CD4-positive, alpha-beta T cell treated with Interleukin-6 for 4 hours (primary cell): ENCODE measurements around the gene BLM.
"Not testable (repeated sequence)": the region's sequence is repeated elsewhere in the genome, so short reads cannot be mapped to it uniquely, and the experiment has no call there.

ENCODE experiments used
- DNase-seq: peaks from one replicate; pipeline ENCODE4 v3.0.0-alpha.2; 2020; ENCODE audit warnings: mixed read lengths

Gene BLM

GRCh38 chr15:90716976-90717821 lies at the start of gene BLM:
Gene BLM, plus strand, starts transcription at chr15:90717346. Its CDS starts 30,047 bp downstream, at chr15:90747393.
- DNase-seq: peak; percentile 96

DNA sequence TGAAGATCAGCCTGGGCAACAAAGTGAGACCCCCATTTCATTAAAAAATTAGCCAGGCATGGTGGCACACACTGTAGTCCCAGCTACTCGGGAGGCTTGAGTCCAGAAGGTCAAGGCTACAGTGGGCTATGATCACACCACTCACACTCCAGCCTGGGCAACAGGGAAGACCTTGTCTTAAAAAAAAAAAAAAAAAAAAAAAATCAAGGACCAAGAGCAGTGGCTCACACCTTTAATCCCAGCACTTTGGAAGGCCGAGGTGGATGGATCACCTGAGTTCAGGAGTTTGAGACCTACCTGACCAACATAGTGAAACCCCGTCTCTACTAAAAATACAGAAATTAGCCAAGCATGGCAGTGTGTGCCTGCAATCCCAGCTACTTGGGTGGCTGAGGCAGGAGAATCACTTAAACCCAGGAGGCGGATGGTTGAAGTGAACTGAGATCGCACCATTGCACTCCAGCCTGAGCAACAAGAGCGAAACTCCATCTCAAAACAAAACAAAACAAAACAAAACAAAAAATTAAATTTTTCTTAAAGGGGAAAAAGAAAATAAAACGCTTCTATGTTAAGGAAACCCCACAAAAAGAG lies 49.3 kb upstream of the BLM start:
- not testable (repeated sequence) for DNase-seq

DNA sequence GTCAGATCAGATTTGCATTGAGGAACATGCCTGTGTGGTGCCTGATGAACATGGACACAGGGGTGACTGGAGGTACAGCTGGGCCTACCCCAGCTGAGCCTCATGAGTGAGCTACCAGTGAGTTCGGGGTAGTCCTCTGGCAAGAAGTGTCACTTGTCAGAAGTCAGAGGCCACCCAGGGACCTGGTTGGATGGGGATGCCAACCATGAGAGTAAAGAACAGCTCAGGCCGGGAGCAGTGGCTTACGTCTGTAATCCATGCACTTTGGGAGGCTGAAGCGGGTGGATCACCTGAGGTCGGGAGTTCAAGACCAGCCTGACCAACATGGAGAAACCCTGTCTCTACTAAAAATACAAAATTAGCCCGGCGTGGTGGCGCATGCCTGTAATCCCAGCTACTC lies 46.5 kb upstream of the BLM start:
- not testable (repeated sequence) for DNase-seq

DNA sequence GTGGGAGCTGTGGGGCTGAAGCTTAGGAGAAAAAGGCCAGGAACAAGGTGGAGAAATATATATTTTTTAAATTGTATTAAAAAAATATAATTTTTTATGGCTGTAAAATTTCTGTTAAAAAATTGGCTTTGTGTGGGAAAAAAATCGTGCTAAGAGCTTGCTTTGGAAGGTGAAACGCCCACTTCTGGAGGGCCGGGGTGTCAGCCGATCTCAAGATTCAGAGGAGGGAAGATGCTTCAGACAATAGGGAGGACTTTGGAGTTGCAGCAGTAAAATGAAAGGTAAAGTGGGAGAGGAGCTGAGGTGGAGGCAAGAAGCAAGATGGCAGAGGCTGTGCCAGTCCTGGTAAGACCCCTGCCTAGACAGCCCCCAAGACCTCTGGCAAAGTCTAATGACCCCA lies 45.9 kb upstream of the BLM start:
- no peak for DNase-seq

GRCh38 chr15:90673357-90673756 lies 43.8 kb upstream of the BLM start:
- DNase-seq: not testable (repeated sequence)

- DNase-seq: no peak
These were observed 42.7 kb upstream of the BLM start for GRCh38 chr15:90674476-90674875.

GRCh38 chr15:90675464-90675863 lies 41.7 kb upstream of the BLM start:
- DNase-seq: no peak

GRCh38 chr15:90677807-90678790 lies 39.0 kb upstream of the BLM start:
- DNase-seq: peak; percentile 43

DNA sequence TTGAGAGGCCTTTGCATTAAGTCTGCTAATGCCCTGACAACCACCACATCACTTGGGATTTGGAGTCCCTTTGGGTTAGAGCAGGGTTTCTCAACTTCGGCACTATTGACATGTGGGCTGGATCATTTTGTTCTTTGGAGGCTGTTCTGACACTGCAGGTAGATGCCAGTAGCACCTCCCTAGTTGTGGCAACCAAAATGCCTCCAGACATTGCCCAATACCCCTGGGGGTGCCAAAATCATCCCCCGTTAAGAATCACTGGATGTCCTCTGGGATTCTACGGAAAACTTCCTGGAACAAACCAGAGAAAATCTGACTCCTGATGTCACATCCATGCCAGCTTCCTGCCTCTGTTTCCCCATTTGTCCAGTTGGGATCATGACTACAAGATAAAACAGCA lies 37.2 kb upstream of the BLM start:
- DNase-seq: no peak

GRCh38 chr15:90680371-90680935 lies 36.7 kb upstream of the BLM start:
- no peak for DNase-seq

- DNase-seq: no peak
These were observed 36.1 kb upstream of the BLM start for GRCh38 chr15:90681056-90681455.

DNA sequence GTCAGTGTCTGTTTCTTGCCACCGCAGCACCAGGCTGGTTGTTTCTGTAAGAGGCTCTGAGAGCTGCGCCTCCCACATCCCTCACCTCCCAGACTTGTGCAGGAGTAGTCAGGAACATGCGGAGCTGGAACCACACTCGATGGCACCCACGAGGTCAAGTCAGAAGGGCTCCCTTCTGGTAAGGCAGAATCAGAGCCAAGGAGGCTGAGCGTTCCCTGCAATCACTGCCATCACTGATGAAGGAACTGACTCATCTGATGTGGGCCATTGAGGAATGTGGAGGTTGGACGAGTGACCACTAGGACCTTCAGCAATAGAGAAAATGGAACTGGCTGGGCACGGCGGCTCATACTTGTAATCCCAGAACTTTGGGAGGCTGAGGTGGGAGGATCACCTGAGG lies 35.7 kb upstream of the BLM start:
- DNase-seq: no peak

DNA sequence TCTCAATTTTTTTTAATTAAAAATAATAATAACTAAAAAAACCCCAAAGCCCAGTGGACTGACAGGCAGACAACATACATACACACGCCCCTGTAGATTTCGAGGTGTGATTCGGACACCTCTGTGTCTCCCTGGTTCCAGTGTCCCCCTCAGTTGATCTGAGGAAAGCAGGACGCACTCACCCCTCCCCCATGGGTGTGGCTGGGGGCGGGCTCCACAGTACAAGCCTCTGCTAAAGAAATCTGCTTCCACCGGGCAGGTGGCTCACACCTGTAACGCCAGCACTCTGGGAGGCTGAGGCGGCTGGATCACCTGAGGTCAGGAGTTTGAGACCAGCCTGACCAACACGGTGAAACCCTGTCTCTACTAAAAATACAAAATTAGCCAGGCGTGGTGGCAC lies 33.8 kb upstream of the BLM start:
- no peak for DNase-seq

DNA sequence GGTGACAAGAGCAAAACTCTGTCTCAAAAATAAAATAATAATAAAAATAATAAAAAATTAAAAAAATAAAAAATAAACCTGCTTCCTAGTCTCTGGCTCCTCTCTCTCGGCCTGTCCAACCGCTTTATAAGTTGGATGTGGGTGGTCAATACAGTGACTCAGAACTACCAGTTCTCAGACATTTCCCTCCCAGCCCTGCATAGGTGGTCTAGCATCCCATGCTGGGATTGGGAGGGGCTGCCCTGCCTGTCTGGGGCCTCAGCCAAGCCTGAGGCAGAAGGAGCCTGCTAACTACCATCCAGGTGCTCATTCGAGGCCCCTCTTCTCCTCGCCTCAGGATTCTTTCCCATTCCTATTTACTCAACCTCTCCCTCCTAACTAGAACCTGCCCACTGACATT lies 33.3 kb upstream of the BLM start:
- DNase-seq: no peak

- no peak for DNase-seq
These were observed 32.9 kb upstream of the BLM start for GRCh38 chr15:90684281-90684680.

DNA sequence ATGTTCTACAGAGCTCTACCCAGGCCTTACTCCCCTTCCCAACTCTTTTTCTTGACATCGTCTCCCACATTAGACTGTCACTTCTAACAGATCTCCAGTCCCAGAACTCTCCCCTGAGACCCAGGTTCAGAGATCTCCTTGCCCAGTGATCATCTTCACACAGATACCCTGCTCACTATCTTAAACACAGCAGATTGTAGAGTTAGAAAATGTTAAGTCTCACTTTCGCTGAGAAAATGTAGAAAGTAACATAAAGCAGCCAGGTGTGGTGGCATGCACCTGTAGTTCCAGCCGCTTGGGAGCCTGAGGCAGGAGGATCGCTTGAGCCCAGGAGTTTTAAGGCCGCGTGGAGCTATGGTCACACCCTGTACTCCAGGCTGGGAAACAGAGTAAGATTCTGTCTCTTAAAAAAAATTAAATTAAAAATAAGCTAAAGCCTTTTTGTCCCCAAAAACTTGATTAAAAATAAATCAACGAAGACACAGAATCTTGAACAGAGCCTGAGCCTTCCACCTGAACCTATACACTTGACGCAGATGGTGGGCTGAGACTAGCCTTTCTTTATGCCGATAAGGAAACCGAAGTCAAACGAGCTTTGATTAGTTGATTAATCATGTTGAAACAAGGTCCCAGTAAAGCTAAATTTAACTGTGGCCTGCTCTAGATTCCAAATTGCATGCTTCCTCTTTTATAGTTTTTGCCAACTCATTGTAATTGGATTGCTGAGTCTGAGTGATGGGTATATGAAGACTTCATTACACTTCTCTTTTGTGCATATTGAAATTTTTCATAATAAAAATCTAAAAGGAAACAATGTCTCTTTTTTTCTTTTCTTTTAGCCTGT lies 31.3 kb upstream of the BLM start:
- no peak for DNase-seq

DNA sequence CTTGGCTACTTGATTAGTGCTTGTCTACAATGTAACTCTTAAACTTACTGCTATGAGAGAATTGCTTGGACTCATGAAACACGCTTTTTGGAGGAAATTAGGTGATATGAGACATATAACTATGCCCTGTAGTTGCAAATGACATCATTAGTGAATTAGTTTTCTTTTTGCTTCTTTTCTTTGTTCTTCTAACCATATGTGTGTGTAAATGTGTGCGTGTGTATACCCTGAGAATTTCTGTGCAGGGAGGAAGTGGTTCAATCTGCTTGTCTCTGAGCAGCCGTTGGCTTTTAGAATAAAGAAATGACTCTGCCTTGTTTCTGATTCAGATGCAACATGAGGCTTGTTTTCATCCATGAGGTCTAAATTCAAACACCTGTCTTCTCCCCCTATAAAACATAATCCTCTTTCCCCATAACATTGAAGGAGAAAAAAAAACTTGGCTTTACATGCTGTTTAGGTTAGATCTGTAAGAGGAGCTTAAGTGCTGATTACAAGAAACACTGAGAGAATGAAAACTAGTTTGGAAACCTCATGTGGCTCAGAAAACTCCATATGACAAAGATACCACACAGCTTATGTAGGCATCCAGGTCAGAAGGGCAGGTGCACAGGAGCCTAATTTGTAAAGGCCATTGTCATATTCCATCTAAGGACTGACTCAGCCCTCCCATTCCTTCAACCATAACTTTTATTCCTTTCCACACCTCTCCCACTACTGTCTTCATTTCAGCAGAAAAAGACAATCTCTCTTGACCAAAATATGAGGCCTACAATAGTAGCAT lies 30.5 kb upstream of the BLM start:
- DNase-seq: peak; percentile 46

DNA sequence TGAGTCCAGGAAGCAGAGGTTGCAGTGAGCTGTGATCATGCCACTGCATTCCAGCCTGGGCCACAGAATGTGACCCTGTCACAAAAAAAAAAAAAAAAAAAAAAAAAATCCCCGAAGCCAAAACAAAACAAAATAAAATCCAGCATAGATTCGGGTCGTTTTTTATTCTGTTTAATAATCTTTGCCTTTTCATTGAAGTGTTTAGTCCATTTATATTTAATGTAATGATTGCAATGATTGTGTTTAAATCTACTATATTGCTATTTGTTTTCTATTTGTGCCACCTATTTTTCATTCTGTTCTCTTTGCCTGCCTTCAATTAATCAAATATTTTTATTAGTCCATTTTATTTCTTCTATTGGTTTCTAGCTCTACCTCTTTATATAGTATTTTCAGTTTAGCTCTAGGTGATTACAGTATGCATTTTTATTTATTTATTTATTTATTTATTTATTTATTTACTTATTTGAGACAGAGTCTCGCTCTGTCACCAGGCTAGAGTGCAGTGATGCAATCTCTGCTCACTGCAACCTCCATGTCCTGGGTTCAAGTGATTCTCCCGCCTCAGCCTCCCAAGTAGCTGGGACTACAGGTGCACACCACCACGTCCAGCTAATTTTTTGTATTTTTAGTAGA lies 27.7 kb upstream of the BLM start:
- DNase-seq: not testable (repeated sequence)

DNA sequence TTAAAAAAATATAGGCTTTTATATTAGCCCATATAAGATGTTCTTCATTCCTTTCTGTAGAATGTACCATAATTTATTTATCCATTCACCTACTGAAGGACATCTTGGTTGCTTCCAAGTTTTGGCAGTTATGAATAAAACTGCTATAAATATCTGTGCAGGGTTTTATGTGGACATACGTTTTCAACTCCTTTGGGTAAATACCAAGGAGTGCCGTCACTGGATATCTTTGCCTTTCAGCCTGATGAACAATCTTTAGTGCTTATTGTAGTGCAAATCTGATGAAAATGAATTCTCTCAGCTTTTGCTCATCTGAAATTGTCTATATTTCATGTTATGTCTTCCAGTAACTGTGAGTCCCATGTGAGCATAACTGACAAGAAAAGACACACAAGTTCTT lies 26.6 kb upstream of the BLM start:
- DNase-seq: no peak

DNA sequence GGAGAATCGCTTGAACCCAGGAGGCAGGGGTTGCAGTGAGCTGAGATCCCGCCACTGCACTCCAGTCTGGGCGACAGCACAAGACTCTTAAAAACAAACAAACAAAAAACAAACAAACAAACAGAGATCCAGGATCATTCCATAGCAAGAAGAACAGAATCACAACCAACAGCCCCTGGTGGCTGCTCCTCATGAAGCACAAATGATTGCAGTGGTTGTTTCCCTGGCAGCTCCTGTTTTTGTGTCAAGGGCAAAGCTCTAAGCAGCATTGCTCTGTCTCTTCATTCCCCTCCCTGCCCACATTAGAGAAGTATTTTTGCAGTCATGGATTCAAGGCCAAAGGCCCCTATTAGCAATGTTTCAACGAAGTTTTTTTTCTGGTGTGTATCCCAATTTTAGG lies 25.8 kb upstream of the BLM start:
- DNase-seq: no peak
